Urothelium cell line (cell line): ENCODE results near the gene FNDC1.
A peak's percentile ranks its signal among the peaks of the same experiment; 100 is the strongest.
"Not testable (repeated sequence)": the region's sequence is repeated elsewhere in the genome, so short reads cannot be mapped to it uniquely, and the experiment has no call there.

Source experiments
- DNase-seq: peaks from one replicate; pipeline ENCODE4 v3.0.0; 2011; ENCODE audit warnings: low spot score, mixed read lengths
- FAIRE-seq: peaks from 2 replicates; lab custom pipeline; 2011; peaks lifted over from hg19 to GRCh38; lab: Jason Lieb, UNC

Gene FNDC1

GRCh38 chr6:159169193-159169555, at the start of gene FNDC1:
Gene FNDC1, plus strand, starts transcription at chr6:159169400. Its CDS starts 197 bp downstream, at chr6:159169597.
- DNase-seq: no peak

GRCh38 chr6:159119791-159120190, 49.4 kb upstream of the FNDC1 start:
- DNase-seq: no peak
- no peak for FAIRE-seq

More at GRCh38 chr6:159169193-159169555, at the start of gene FNDC1:
- FAIRE-seq: no peak

- DNase-seq (no peak), FAIRE-seq (no peak)
These were observed 47.7 kb upstream of the FNDC1 start for GRCh38 chr6:159121486-159121885.

- no peak for FAIRE-seq
These were observed 46.7 kb upstream of the FNDC1 start for GRCh38 chr6:159122453-159122852.

GRCh38 chr6:159123831-159124230, 45.4 kb upstream of the FNDC1 start:
- not testable (repeated sequence) for FAIRE-seq, DNase-seq

More at GRCh38 chr6:159122453-159122852, 46.7 kb upstream of the FNDC1 start:
- DNase-seq: no peak

- DNase-seq (no peak), FAIRE-seq (no peak)
These were observed 44.1 kb upstream of the FNDC1 start for GRCh38 chr6:159125014-159125609.

GRCh38 chr6:159125951-159126352, 43.2 kb upstream of the FNDC1 start:
- FAIRE-seq (no peak), DNase-seq (no peak)

GRCh38 chr6:159126590-159126989, 42.6 kb upstream of the FNDC1 start:
- FAIRE-seq: no peak
- no peak for DNase-seq

GRCh38 chr6:159127701-159128100, 41.5 kb upstream of the FNDC1 start:
- FAIRE-seq (no peak), DNase-seq (no peak)

- DNase-seq: no peak
- no peak for FAIRE-seq
These were observed 40.2 kb upstream of the FNDC1 start for GRCh38 chr6:159128978-159129377.

GRCh38 chr6:159130846-159131245, 38.4 kb upstream of the FNDC1 start:
- DNase-seq: no peak
- FAIRE-seq: no peak

GRCh38 chr6:159131709-159132108, 37.5 kb upstream of the FNDC1 start:
- FAIRE-seq (no peak), DNase-seq (no peak)

GRCh38 chr6:159132664-159133063, 36.5 kb upstream of the FNDC1 start:
- no peak for DNase-seq
- FAIRE-seq: no peak

GRCh38 chr6:159134701-159135364, 34.4 kb upstream of the FNDC1 start:
- FAIRE-seq: peak; percentile 73

GRCh38 chr6:159137676-159138075, 31.5 kb upstream of the FNDC1 start:
- no peak for DNase-seq

More at GRCh38 chr6:159134701-159135364, 34.4 kb upstream of the FNDC1 start:
- DNase-seq: peak; percentile 81

GRCh38 chr6:159142531-159142930, 26.7 kb upstream of the FNDC1 start:
- FAIRE-seq (no peak), DNase-seq (no peak)

More at GRCh38 chr6:159137676-159138075, 31.5 kb upstream of the FNDC1 start:
- no peak for FAIRE-seq

- no peak for FAIRE-seq
- DNase-seq: no peak
These were observed 20.6 kb upstream of the FNDC1 start for GRCh38 chr6:159148641-159149040.

GRCh38 chr6:159149641-159150040, 19.6 kb upstream of the FNDC1 start:
- FAIRE-seq (no peak), DNase-seq (no peak)

- FAIRE-seq (no peak), DNase-seq (peak; percentile 54)
These were observed 17.8 kb upstream of the FNDC1 start for GRCh38 chr6:159151266-159151855.

- FAIRE-seq: no peak
- no peak for DNase-seq
These were observed 17.2 kb upstream of the FNDC1 start for GRCh38 chr6:159152041-159152440.

- DNase-seq (no peak), FAIRE-seq (no peak)
These were observed 16.4 kb upstream of the FNDC1 start for GRCh38 chr6:159152782-159153181.

GRCh38 chr6:159155679-159156078, 13.5 kb upstream of the FNDC1 start:
- DNase-seq (no peak), FAIRE-seq (no peak)
